T-helper 2 cell treated with Interferon-gamma antibody and Interleukin-4, amounts not matched to agents 5 μg/mL and 100 μg/mL, for 36 hours (primary cell): ENCODE results near the gene EFNA4.

Source experiments
- DNase-seq: peaks from one replicate; pipeline ENCODE4 v3.0.0; 2021; ENCODE audit warnings: low spot score
- H3K27ac Mint-ChIP-seq: one replicate; pipeline ENCODE4 v1.8.0; 2021; ENCODE audit warnings: mild to moderate bottlenecking, mixed read lengths
- H3K27me3 Mint-ChIP-seq: one replicate; pipeline ENCODE4 v1.8.0; 2021; ENCODE audit warnings: low read depth, mixed read lengths
- H3K36me3 Mint-ChIP-seq: one replicate; pipeline ENCODE4 v1.8.0; 2021; ENCODE audit warnings: low read depth, mixed read lengths
- H3K4me1 Mint-ChIP-seq: one replicate; pipeline ENCODE4 v1.8.0; 2021; ENCODE audit warnings: low read depth, mixed read lengths
- H3K4me3 Mint-ChIP-seq: one replicate; pipeline ENCODE4 v1.8.0; 2022; ENCODE audit warnings: mild to moderate bottlenecking, moderate library complexity, mixed read lengths
- H3K9me3 Mint-ChIP-seq: one replicate; pipeline ENCODE4 v1.8.0; 2021; ENCODE audit warnings: mixed read lengths

The EFNA4 gene

GRCh38 chr1:155024315-155024714 lies 39.2 kb upstream of the EFNA4 start:
- Mint-ChIP-seq H3K36me3 (peaks cover 11% of the 10 kb centered on the region), H3K9me3 (no peaks in the 10 kb centered on the region), H3K4me1 (peaks cover 11% of the 10 kb centered on the region), H3K27ac (no peak overlapping the region), H3K4me3 (no peak overlapping the region), H3K27me3 (no peaks in the 10 kb centered on the region)
- no peak for DNase-seq

GRCh38 chr1:155026154-155026553 lies 37.4 kb upstream of the EFNA4 start:
- no peak for DNase-seq
- Mint-ChIP-seq H3K27ac (no peak overlapping the region), H3K4me3 (no peak overlapping the region), H3K36me3 (no peaks in the 10 kb centered on the region), H3K4me1 (peaks cover 6% of the 10 kb centered on the region), H3K27me3 (no peaks in the 10 kb centered on the region), H3K9me3 (no peaks in the 10 kb centered on the region)

- peaks cover 3% of the 10 kb centered on the region for H3K4me1 Mint-ChIP-seq
- no peaks in the 10 kb centered on the region for H3K27me3 Mint-ChIP-seq
- no peak overlapping the region for H3K4me3 Mint-ChIP-seq
- no peaks in the 10 kb centered on the region for H3K9me3 Mint-ChIP-seq
- DNase-seq, result no peak
- no peaks in the 10 kb centered on the region for H3K36me3 Mint-ChIP-seq
- H3K27ac Mint-ChIP-seq, result no peak overlapping the region
Measured at GRCh38 chr1:155026588-155026987, 37.0 kb upstream of the EFNA4 start.

- Mint-ChIP-seq H3K4me1 (no peaks in the 10 kb centered on the region), H3K27ac (no peak overlapping the region), H3K4me3 (no peak overlapping the region), H3K27me3 (peaks cover under 1% of the 10 kb centered on the region), H3K9me3 (no peaks in the 10 kb centered on the region), H3K36me3 (no peaks in the 10 kb centered on the region)
- no peak for DNase-seq
Measured at GRCh38 chr1:155029513-155030242, 33.9 kb upstream of the EFNA4 start.

GRCh38 chr1:155030243-155030795 lies 33.2 kb upstream of the EFNA4 start:
- DNase-seq, result no peak
- Mint-ChIP-seq H3K36me3 (no peaks in the 10 kb centered on the region), H3K4me3 (no peak overlapping the region), H3K4me1 (no peaks in the 10 kb centered on the region), H3K27me3 (peaks cover 2% of the 10 kb centered on the region), H3K27ac (no peak overlapping the region), H3K9me3 (no peaks in the 10 kb centered on the region)

GRCh38 chr1:155030899-155031298 lies 32.6 kb upstream of the EFNA4 start:
- H3K4me3 Mint-ChIP-seq, result no peak overlapping the region
- H3K36me3 Mint-ChIP-seq, result no peaks in the 10 kb centered on the region
- no peaks in the 10 kb centered on the region for H3K9me3 Mint-ChIP-seq

GRCh38 chr1:155032886-155033285 lies 30.7 kb upstream of the EFNA4 start:
- Mint-ChIP-seq H3K4me3 (no peak overlapping the region), H3K27ac (no peak overlapping the region), H3K4me1 (no peaks in the 10 kb centered on the region), H3K9me3 (no peaks in the 10 kb centered on the region), H3K27me3 (peaks cover 3% of the 10 kb centered on the region), H3K36me3 (no peaks in the 10 kb centered on the region)
- DNase-seq, result no peak

More at GRCh38 chr1:155030899-155031298, 32.6 kb upstream of the EFNA4 start:
- Mint-ChIP-seq H3K4me1 (no peaks in the 10 kb centered on the region), H3K27ac (no peak overlapping the region), H3K27me3 (peaks cover 2% of the 10 kb centered on the region)
- DNase-seq, result no peak

- H3K4me3 Mint-ChIP-seq, result no peak within 1 kb of the TSS
Measured at GRCh38 chr1:155033524-155033923, 30.0 kb upstream of the EFNA4 start, which contains the start of the genes DCST1 and DCST2. TSS of gene DCST1 (plus strand) at chr1:155033824. CDS start at chr1:155034037, 213 bp downstream. TSS of gene DCST2 (minus strand) at chr1:155033781. CDS start at chr1:155033701, 80 bp downstream.

GRCh38 chr1:155034318-155035208 lies 29.0 kb upstream of the EFNA4 start:
- H3K27me3 Mint-ChIP-seq, result peaks cover 10% of the 10 kb centered on the region
- H3K27ac Mint-ChIP-seq, result no peak overlapping the region
- no peaks in the 10 kb centered on the region for H3K4me1 Mint-ChIP-seq

More at GRCh38 chr1:155033524-155033923, 30.0 kb upstream of the EFNA4 start, which contains the start of the genes DCST1 and DCST2:
- no peaks in the 10 kb centered on the region for H3K36me3 Mint-ChIP-seq
- no peaks in the 10 kb centered on the region for H3K4me1 Mint-ChIP-seq
- H3K27ac Mint-ChIP-seq, result no peak within 1 kb of the TSS
- no peak for DNase-seq
- H3K27me3 Mint-ChIP-seq, result peaks cover 8% of the 10 kb centered on the region
- H3K9me3 Mint-ChIP-seq, result no peaks in the 10 kb centered on the region

GRCh38 chr1:155035936-155036335 lies 27.6 kb upstream of the EFNA4 start:
- Mint-ChIP-seq H3K4me3 (no peak overlapping the region), H3K27me3 (peaks cover 10% of the 10 kb centered on the region), H3K36me3 (no peaks in the 10 kb centered on the region), H3K4me1 (no peaks in the 10 kb centered on the region), H3K9me3 (no peaks in the 10 kb centered on the region), H3K27ac (no peak overlapping the region)
- DNase-seq, result no peak

More at GRCh38 chr1:155034318-155035208, 29.0 kb upstream of the EFNA4 start:
- Mint-ChIP-seq H3K4me3 (no peak overlapping the region), H3K36me3 (no peaks in the 10 kb centered on the region), H3K9me3 (no peaks in the 10 kb centered on the region)
- no peak for DNase-seq

GRCh38 chr1:155037043-155037442 lies 26.5 kb upstream of the EFNA4 start:
- Mint-ChIP-seq H3K4me1 (no peaks in the 10 kb centered on the region), H3K27ac (no peak overlapping the region), H3K36me3 (no peaks in the 10 kb centered on the region), H3K27me3 (peaks cover 10% of the 10 kb centered on the region), H3K9me3 (no peaks in the 10 kb centered on the region), H3K4me3 (no peak overlapping the region)
- no peak for DNase-seq

- DNase-seq, result no peak
- Mint-ChIP-seq H3K27me3 (peaks cover 14% of the 10 kb centered on the region), H3K27ac (no peak overlapping the region), H3K4me3 (no peak overlapping the region), H3K4me1 (no peaks in the 10 kb centered on the region), H3K36me3 (no peaks in the 10 kb centered on the region), H3K9me3 (no peaks in the 10 kb centered on the region)
Measured at GRCh38 chr1:155037851-155038441, 25.6 kb upstream of the EFNA4 start.

GRCh38 chr1:155038602-155039307 lies 24.8 kb upstream of the EFNA4 start:
- no peak for DNase-seq
- no peaks in the 10 kb centered on the region for H3K9me3 Mint-ChIP-seq
- H3K36me3 Mint-ChIP-seq, result no peaks in the 10 kb centered on the region
- no peak overlapping the region for H3K27ac Mint-ChIP-seq
- H3K4me1 Mint-ChIP-seq, result no peaks in the 10 kb centered on the region
- H3K4me3 Mint-ChIP-seq, result no peak overlapping the region
- H3K27me3 Mint-ChIP-seq, result peaks cover 14% of the 10 kb centered on the region
